Stimulated activated effector memory CD8-positive, alpha-beta T cell treated with anti-CD3 and anti-CD28 coated beads, Interleukin-12 subunit alpha, Interleukin-12 subunit beta, amount 100 ng/mL, for 72 hours (primary cell): ENCODE measurements around the gene OTULINL.
A peak's percentile ranks its signal among the peaks of the same experiment; 100 is the strongest.
"Not testable (repeated sequence)": the region's sequence is repeated elsewhere in the genome, so short reads cannot be mapped to it uniquely, and the experiment has no call there.

Experiments used
- ATAC-seq: fragments of 150-1000 bp; cut with Tn5 transposase; 2 replicates; pipeline ENCODE4 v1.10.0; 2021
- DNase-seq, 2 donors: peaks; one replicate each; pipeline ENCODE4 v3.0.0; 2021 to 2022; ENCODE audit warnings: low spot score in 2 of 2
- H3K27ac Mint-ChIP-seq: one replicate; pipeline ENCODE4 v1.8.0; 2022; ENCODE audit warnings: mild to moderate bottlenecking, mixed read lengths
- H3K36me3 Mint-ChIP-seq: one replicate; pipeline ENCODE4 v1.8.0; 2022; ENCODE audit warnings: mild to moderate bottlenecking, mixed read lengths
- H3K4me1 Mint-ChIP-seq: one replicate; pipeline ENCODE4 v1.8.0; 2022; ENCODE audit warnings: mixed read lengths
- H3K4me3 Mint-ChIP-seq: one replicate; pipeline ENCODE4 v1.8.0; 2022; ENCODE audit warnings: mild to moderate bottlenecking, mixed read lengths
- H3K9me3 Mint-ChIP-seq: one replicate; pipeline ENCODE4 v1.8.0; 2022; ENCODE audit warnings: mixed read lengths

Gene OTULINL

DNA sequence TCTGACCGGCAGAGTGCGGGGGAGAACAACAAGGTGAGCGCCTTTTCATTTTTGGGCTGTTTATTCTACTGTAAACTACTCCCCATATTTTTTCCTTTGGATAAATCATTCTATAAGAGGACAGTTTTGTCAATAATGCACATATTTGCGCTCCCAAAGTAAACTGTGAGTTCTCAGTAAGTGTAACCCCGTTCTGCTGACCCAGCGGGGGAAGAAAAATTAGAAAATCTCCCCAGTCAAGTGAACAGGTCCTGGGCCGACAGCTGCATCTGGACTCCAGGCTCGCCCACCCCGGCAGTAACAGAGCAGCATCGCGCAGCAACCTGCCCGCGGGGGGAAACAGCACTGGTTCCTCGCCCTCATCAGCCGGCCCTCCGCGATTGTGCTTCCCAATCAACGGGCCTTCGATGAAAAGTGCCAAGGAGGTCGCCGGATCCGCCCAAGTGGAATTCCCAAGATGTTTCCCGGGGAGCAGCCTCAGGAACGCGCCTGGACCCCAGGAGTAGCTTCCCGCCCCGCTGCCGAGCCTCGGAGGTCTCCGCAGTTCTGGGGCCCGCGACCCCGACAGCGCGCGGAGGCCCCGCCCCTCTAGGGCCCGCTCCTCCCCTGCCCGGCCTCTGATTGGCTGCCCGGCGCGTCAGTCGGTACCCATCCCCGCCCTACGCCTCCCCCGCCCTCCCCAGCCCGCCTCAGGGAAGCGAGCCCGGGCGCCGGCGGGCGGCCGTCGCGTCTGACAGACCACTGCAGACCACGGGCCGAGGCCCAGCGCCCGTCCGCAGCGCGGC, at the start of gene OTULINL:
OTULINL (plus strand) TSS at position 687 of the 785 bp plus-strand sequence. CDS start 103 bp downstream, outside the sequence.
- H3K4me3 Mint-ChIP-seq: peak within 1 kb of the TSS; percentile 73
- peak; percentile 88 to 94 for DNase-seq
- H3K9me3 Mint-ChIP-seq: no peaks in the 10 kb centered on the region
- peak; percentile 95 for ATAC-seq
- H3K4me1 Mint-ChIP-seq: peaks cover 21% of the 10 kb centered on the region
- H3K36me3 Mint-ChIP-seq: no peaks in the 10 kb centered on the region
- no peak within 1 kb of the TSS for H3K27ac Mint-ChIP-seq

DNA sequence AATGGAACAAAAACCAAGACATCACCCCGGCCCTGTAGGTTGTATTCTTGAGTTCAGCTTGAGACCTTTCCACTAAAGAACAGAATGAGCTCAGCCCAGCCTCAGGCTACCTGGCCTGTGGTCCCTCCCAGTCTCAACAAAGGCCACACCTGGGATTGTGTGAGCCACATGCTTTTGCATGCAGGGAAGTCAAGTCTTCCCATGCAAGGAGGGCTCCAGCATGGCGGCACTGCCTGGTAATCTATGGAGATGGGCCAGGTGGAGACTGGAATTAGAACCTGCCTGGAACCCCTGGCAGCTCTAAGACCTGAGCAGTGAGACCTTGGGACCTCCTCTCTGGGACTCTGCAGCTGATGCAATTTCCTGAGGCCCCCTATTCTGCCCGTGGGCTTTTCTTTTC, 49.4 kb upstream of the OTULINL start:
- Mint-ChIP-seq H3K9me3 (no peaks in the 10 kb centered on the region), H3K27ac (no peak overlapping the region), H3K4me1 (no peaks in the 10 kb centered on the region), H3K4me3 (no peak overlapping the region), H3K36me3 (no peaks in the 10 kb centered on the region)
- ATAC-seq (no peak), DNase-seq (no peak)

GRCh38 chr5:14534773-14535172, 46.8 kb upstream of the OTULINL start:
- ATAC-seq (no peak), DNase-seq (no peak)
- Mint-ChIP-seq H3K4me1 (no peaks in the 10 kb centered on the region), H3K4me3 (no peak overlapping the region), H3K9me3 (no peaks in the 10 kb centered on the region), H3K27ac (peak overlapping the region; percentile 32), H3K36me3 (no peaks in the 10 kb centered on the region)

- Mint-ChIP-seq H3K36me3 (no peaks in the 10 kb centered on the region), H3K27ac (no peak overlapping the region), H3K4me1 (no peaks in the 10 kb centered on the region), H3K4me3 (no peak overlapping the region), H3K9me3 (peaks cover 8% of the 10 kb centered on the region)
- ATAC-seq (no peak), DNase-seq (no peak)
Measured at GRCh38 chr5:14545308-14545707, 36.3 kb upstream of the OTULINL start.

GRCh38 chr5:14545862-14546261, 35.7 kb upstream of the OTULINL start:
- DNase-seq (no peak), ATAC-seq (no peak)
- Mint-ChIP-seq H3K9me3 (peaks cover 8% of the 10 kb centered on the region), H3K4me3 (no peak overlapping the region), H3K4me1 (no peaks in the 10 kb centered on the region), H3K36me3 (no peaks in the 10 kb centered on the region), H3K27ac (no peak overlapping the region)

GRCh38 chr5:14547666-14548065, 33.9 kb upstream of the OTULINL start:
- no peak for DNase-seq

GRCh38 chr5:14551211-14551610, 30.4 kb upstream of the OTULINL start:
- no peak overlapping the region for H3K4me3 Mint-ChIP-seq
- no peak overlapping the region for H3K27ac Mint-ChIP-seq
- no peaks in the 10 kb centered on the region for H3K4me1 Mint-ChIP-seq
- DNase-seq: no peak
- ATAC-seq: no peak
- no peaks in the 10 kb centered on the region for H3K36me3 Mint-ChIP-seq
- H3K9me3 Mint-ChIP-seq: no peaks in the 10 kb centered on the region

More at GRCh38 chr5:14547666-14548065, 33.9 kb upstream of the OTULINL start:
- Mint-ChIP-seq H3K27ac (no peak overlapping the region), H3K36me3 (no peaks in the 10 kb centered on the region), H3K4me1 (no peaks in the 10 kb centered on the region), H3K4me3 (no peak overlapping the region), H3K9me3 (no peaks in the 10 kb centered on the region)
- no peak for ATAC-seq

DNA sequence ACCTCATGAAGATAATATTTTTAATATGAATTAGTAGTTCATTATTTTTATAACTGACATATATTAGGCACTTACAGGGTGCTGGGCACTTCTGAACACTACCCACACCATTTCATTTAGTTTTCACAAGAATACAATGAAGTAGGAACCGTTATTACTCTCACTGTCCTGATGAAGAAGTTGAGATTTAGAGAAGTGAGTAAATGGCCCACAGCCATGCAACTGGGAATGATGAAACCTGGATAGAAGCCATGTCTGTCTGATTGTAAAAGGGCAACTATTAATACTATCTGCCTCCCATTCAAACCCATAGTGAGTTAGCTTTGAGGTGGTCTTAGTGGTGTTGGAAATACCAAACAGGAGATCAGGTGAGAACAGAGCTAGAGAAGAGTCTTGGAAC, 29.6 kb upstream of the OTULINL start:
- Mint-ChIP-seq H3K36me3 (no peaks in the 10 kb centered on the region), H3K27ac (no peak overlapping the region), H3K4me3 (no peak overlapping the region), H3K4me1 (no peaks in the 10 kb centered on the region), H3K9me3 (no peaks in the 10 kb centered on the region)
- ATAC-seq: no peak
- no peak for DNase-seq

GRCh38 chr5:14554288-14554687, 27.3 kb upstream of the OTULINL start:
- not testable (repeated sequence) for H3K4me1 Mint-ChIP-seq, ATAC-seq, H3K9me3 Mint-ChIP-seq, DNase-seq, H3K36me3 Mint-ChIP-seq, H3K27ac Mint-ChIP-seq, H3K4me3 Mint-ChIP-seq

GRCh38 chr5:14556015-14556414, 25.6 kb upstream of the OTULINL start:
- no peak for DNase-seq

GRCh38 chr5:14557203-14557770, 24.3 kb upstream of the OTULINL start:
- Mint-ChIP-seq H3K36me3 (no peaks in the 10 kb centered on the region), H3K4me3 (no peak overlapping the region), H3K4me1 (peaks cover 13% of the 10 kb centered on the region), H3K9me3 (no peaks in the 10 kb centered on the region), H3K27ac (no peak overlapping the region)
- no peak for DNase-seq
- ATAC-seq: no peak

More at GRCh38 chr5:14556015-14556414, 25.6 kb upstream of the OTULINL start:
- no peak for ATAC-seq
- no peaks in the 10 kb centered on the region for H3K36me3 Mint-ChIP-seq
- no peaks in the 10 kb centered on the region for H3K9me3 Mint-ChIP-seq
- H3K4me1 Mint-ChIP-seq: peaks cover 13% of the 10 kb centered on the region
- no peak overlapping the region for H3K27ac Mint-ChIP-seq
- H3K4me3 Mint-ChIP-seq: no peak overlapping the region

GRCh38 chr5:14557791-14558415, 23.7 kb upstream of the OTULINL start:
- Mint-ChIP-seq H3K4me1 (peaks cover 13% of the 10 kb centered on the region), H3K4me3 (no peak overlapping the region), H3K36me3 (no peaks in the 10 kb centered on the region), H3K9me3 (no peaks in the 10 kb centered on the region), H3K27ac (no peak overlapping the region)
- DNase-seq (no peak), ATAC-seq (no peak)

DNA sequence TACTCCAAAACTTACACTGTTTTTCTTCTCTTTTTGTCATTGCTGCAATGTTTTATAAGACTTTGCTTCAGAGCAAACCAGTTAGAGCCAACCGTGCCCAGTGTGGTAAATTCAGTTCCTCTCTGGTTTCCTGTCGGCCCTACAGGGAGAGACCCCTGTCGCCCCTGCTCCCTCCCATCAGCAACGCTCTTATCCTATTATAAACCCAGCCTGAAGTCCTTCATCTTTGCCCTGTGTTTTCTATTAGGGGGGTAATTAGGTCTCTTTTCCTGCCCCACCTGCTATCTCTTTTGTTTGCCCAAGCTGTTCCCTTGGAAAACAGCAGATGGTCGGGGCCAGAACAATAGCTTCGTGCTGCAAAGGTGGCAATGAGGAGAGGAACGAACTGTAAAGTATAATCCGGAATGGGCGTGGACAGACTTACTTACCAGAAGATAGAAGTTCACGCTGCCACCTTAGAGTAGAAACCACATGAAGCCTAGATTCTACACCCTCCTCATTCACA, 21.4 kb upstream of the OTULINL start:
- no peaks in the 10 kb centered on the region for H3K9me3 Mint-ChIP-seq
- H3K27ac Mint-ChIP-seq: peak overlapping the region; percentile 16
- H3K4me3 Mint-ChIP-seq: peak overlapping the region; percentile 17

DNA sequence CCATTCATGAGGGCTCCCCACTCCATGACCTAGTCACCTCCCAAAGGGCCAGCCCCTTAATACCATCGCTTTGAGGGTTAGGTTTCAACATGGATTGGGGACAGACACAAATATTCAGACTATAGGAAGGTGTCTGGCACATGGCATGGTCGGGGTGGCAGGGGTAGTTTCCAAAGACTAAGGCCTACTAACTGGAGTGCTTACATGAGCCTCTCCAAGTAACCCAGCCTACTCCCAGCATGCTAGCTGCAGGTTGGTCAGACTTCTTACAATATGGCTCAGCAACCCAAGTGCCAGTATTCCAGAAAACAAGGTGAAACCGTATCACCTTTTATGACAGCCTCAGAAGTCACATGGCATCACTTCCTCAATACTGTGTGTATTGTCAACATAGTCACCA, 19.9 kb upstream of the OTULINL start:
- ATAC-seq: no peak
- Mint-ChIP-seq H3K36me3 (no peaks in the 10 kb centered on the region), H3K27ac (no peak overlapping the region)

More for the DNA sequence above, 21.4 kb upstream of the OTULINL start:
- DNase-seq: no peak
- Mint-ChIP-seq H3K36me3 (no peaks in the 10 kb centered on the region), H3K4me1 (peaks cover 13% of the 10 kb centered on the region)
- no peak for ATAC-seq

DNA sequence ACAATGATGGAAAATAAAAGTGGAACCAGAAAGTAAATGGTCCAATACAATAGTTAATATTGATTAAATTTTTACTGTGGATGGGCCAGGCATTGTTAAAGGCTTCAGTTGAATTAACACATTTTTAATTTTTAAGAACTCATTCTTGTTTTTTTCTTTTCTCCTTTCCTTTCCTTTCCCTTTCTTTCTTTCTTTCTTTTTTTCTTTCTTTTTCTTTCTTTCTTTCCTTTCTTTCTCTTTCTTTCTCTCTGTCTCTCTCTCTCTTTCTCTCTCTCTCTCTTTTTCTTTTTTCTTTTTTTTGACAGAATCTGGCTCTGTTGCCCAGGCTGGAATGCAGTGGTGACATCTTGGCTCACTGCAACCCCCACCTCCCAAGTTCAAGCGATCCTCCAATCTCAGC, 13.3 kb upstream of the OTULINL start:
- Mint-ChIP-seq H3K36me3 (no peaks in the 10 kb centered on the region), H3K4me1 (no peaks in the 10 kb centered on the region)

More for the DNA sequence above, 19.9 kb upstream of the OTULINL start:
- Mint-ChIP-seq H3K4me3 (no peak overlapping the region), H3K9me3 (no peaks in the 10 kb centered on the region), H3K4me1 (peaks cover 13% of the 10 kb centered on the region)
- DNase-seq: no peak

More for the DNA sequence above, 13.3 kb upstream of the OTULINL start:
- H3K27ac Mint-ChIP-seq: no peak overlapping the region
- H3K9me3 Mint-ChIP-seq: no peaks in the 10 kb centered on the region
- DNase-seq (no peak), ATAC-seq (no peak)
- no peak overlapping the region for H3K4me3 Mint-ChIP-seq
